Kidney tubule cell (primary cell): ENCODE measurements around the gene RNASE8.
A peak's percentile ranks its signal among the peaks of the same experiment; 100 is the strongest.

Experiments used
- DNase-seq: peaks from one replicate; pipeline ENCODE4 v3.0.0-alpha.2; 2018; ENCODE audit warnings: low spot score

The RNASE8 gene

GRCh38 chr14:21072781-21073339 is 15.2 kb downstream of the RNASE8 start:
- no peak for DNase-seq

GRCh38 chr14:21073921-21074320 is 16.3 kb downstream of the RNASE8 start:
- DNase-seq = no peak

- DNase-seq = no peak
Measured at GRCh38 chr14:21074398-21075272, 17.0 kb downstream of the RNASE8 start.

GRCh38 chr14:21075719-21076437 is 18.3 kb downstream of the RNASE8 start:
- DNase-seq = no peak

GRCh38 chr14:21077672-21078071 is 20.1 kb downstream of the RNASE8 start:
- DNase-seq = no peak

- DNase-seq = no peak
Measured at GRCh38 chr14:21078287-21078686, 20.7 kb downstream of the RNASE8 start.

GRCh38 chr14:21078726-21079125 is 21.1 kb downstream of the RNASE8 start:
- no peak for DNase-seq

GRCh38 chr14:21081521-21082142 is 24.0 kb downstream of the RNASE8 start:
- no peak for DNase-seq

- DNase-seq = no peak
Measured at GRCh38 chr14:21083565-21084325, 26.1 kb downstream of the RNASE8 start.

- DNase-seq = no peak
Measured at GRCh38 chr14:21084396-21084795, 26.8 kb downstream of the RNASE8 start.

- DNase-seq = peak; percentile 95
Measured at GRCh38 chr14:21084998-21085853, 27.6 kb downstream of the RNASE8 start.

- DNase-seq = no peak
Measured at GRCh38 chr14:21086908-21087293, 29.3 kb downstream of the RNASE8 start.

GRCh38 chr14:21087294-21088091 is 29.9 kb downstream of the RNASE8 start:
- peak; percentile 96 for DNase-seq

GRCh38 chr14:21088687-21089086 is 31.1 kb downstream of the RNASE8 start:
- no peak for DNase-seq

GRCh38 chr14:21089271-21089670 is 31.6 kb downstream of the RNASE8 start:
- DNase-seq = no peak

- no peak for DNase-seq
Measured at GRCh38 chr14:21089877-21090193, 32.2 kb downstream of the RNASE8 start.

GRCh38 chr14:21090194-21090939 is 32.7 kb downstream of the RNASE8 start:
- DNase-seq = no peak

- DNase-seq = no peak
Measured at GRCh38 chr14:21090940-21091663, 33.5 kb downstream of the RNASE8 start.

- no peak for DNase-seq
Measured at GRCh38 chr14:21091821-21092272, 34.2 kb downstream of the RNASE8 start.
